ENCODE measurements around the gene LTBR.

- TF ChIP-seq ZNF571 (tag by site-specific recombination; IDR thresholded peaks at IDR 0.05) (no peak), BCL6B (tag by site-specific recombination; IDR thresholded peaks at IDR 0.05) (no peak), ZNF639 (tag by site-specific recombination; IDR thresholded peaks at IDR 0.05) (no peak), KLF16 (tag by site-specific recombination; IDR thresholded peaks at IDR 0.05) (no peak), ZNF18 (tag by site-specific recombination; IDR thresholded peaks at IDR 0.05) (no peak), CTCF (tag by site-specific recombination; IDR thresholded peaks at IDR 0.05) (no peak), ZNF311 (tag by site-specific recombination; IDR thresholded peaks at IDR 0.05; ENCODE audit: borderline replicate concordance) (no peak), BCL11A (tag by site-specific recombination; IDR thresholded peaks at IDR 0.05; ENCODE audit: low read depth) (no peak), HOXA7 (CRISPR knock-in tag; IDR thresholded peaks at IDR 0.05; ENCODE audit: borderline replicate concordance) (no peak), SP2 (tag by site-specific recombination; IDR thresholded peaks at IDR 0.05) (no peak), WT1 (tag by site-specific recombination; IDR thresholded peaks at IDR 0.05) (no peak)
Observed at GRCh38 chr12:6399884-6400644, 16.1 kb downstream of the LTBR start.
